Stimulated activated CD4-positive, alpha-beta T cell treated with anti-CD3 and anti-CD28 coated beads, Interleukin-4, amount 100 ng/mL, for 48 hours (primary cell): Measurements from ENCODE around the gene BATF3.

ENCODE experiments used
- DNase-seq, 2 donors: peaks; one replicate each; pipeline ENCODE4 v3.0.0-alpha.2; 2020; ENCODE audit warnings: low read depth in 2 of 2

BATF3 gene

DNA sequence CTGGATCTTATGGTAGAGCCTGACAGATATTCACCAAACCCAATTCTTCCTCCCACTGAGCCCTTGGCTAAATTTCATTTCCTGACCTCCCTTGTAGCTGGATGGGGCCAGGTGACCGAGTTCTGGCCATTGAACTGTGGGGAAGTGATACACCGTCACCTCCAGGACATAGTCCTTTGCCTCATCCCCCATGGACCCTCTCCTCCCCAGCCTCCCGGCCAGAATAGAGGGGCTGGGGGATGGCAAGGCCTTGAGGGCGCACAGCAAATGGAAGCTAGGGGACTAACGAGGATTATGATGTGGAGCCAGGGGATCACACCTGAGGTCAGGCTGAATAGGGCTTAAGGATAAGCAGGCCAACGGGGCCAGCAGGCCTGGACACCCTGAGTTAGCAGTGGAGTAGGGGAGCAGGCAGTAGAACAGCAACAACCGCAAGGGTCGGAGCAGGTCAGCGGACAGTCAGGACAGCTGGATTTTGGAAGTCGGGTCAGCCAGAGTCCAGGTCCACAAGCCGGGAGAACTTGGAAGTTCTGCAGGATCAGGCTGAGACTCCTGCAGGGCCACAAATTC is 15.0 kb downstream of the BATF3 start:
- no peak for DNase-seq

DNA sequence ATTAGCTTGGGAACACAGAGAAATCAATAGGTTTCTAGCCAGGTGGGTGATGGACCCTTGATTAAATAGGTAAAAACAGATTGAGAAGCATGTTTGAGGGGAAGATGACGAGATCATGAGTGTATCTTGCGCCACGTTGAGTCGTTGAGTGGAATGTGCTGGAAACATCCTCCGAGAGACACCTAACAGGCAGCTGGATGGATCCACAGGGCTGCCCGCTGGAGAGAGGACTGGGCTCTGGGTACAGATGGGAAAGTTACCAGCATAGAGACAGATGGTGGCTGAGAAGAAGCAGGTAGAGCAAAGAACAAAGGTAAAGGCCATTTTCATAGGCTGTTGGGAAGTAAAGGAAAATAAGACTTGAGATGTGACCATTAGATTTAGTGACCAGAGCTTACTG is 15.6 kb downstream of the BATF3 start:
- no peak for DNase-seq

DNA sequence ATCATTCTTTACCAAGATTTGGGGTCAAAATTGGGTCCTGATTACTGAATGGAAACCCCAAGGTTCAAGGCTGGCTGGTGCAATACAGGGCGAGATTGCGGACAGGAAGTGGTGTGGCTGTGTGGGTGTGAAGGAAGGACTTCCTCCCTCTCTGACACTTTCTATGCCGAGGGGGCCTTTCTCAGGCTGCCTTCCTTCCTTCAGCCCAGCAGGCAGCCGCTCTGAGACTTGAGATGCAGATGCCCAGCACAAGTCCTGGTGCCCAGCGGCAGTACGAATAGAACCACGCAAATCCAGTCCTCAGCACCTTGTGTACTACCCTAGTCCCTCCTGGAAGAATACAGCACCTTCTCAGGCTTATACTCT is 16.3 kb downstream of the BATF3 start:
- peak in 1 of 2 donors; percentile 46 for DNase-seq

DNA sequence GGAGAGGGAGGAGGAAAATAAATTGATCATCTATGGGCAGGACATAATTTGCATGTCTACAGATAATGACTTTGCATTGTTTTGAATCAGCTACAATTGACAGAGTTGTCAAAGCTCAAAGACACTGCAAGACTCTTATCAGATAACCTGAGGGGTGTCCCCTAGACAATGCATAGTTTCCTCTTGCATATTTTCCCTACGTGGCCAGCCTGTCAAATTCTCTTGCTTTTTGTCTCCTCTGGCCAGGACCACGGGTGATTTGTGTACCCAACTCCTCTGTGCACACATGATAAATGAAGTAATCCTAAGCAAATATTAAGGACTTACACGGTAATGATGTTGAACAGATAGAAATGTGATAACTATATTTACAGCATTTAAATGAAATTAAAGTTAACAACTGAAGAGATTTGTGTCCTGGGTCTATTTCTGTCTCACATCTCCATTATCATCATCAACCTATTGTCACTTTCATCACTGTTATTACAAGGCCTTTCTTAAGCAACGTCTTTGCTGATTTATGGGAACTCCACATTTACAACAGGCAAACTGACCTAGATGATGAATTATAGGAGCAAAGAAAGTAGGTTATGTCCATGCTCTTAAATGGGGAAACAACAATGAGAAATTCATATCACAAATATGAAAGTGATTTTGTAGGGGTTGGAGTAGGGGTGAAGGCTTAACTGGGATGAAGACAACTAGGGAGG is 18.8 kb downstream of the BATF3 start:
- DNase-seq = no peak

DNA sequence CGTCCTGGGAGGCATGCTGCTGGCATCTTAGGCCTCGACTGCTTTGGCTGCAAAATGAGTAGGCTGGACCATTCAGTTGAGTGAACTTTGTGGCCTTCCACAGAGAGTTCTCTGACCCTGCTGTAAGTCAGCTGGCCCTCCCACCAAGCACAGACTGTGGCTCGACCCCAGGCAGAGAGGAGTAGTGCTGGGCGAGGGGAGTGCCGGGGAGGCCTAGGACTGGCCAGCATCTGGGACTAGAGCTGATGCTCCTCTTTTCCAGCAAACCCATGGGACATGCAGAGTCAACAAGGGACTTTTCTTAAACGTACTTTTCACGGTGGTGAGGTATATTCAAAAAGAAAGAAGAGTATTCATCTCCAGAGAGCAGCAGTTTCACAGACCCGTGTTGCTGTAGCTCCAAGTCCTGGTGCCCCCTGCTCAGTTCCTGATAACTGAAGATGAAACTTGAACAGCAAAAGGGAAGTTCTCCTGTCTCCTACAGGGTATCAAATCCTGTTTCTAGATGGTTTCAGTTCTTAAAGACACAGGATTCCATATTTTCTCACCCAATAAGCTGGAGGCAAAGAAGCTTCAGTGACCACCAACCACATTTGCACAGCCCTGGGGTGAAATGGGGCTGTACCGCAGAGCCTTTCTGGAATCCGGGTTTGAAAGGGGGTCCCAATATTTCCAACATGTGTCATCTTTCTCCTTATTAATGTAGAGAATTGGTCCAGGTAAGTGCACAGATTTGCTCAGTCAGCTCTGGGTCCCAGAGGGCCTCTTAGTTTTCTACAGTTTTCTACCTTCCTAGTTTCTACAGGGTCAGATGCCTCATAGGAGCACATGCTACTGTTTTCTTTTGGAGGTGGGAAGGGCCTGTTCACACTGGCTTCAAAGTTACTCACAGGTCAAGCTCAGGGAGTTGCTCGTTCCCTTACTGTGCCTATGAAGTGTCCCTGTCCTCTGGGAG is 20.9 kb downstream of the BATF3 start:
- peak in 1 of 2 donors; percentile 41 for DNase-seq

DNA sequence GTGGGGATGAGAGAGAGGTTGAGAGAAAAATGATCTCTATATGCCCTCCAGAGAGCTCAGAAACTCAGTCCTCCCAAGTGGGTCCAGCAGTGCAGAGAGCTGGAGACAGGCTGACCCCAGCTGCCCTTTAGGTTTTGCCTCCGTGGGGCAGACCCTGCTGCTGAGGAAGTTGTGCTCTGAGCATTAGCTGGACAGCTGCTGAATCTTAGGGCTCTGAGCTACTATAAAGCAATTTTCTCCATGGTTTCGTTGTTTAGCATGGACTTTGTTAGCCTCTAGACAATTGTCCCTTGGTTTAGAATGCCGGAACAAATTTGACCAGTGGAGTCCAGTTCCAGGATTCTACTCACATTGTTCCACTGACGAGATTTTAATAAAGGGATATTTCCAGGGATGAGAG is 22.1 kb downstream of the BATF3 start:
- DNase-seq = no peak

DNA sequence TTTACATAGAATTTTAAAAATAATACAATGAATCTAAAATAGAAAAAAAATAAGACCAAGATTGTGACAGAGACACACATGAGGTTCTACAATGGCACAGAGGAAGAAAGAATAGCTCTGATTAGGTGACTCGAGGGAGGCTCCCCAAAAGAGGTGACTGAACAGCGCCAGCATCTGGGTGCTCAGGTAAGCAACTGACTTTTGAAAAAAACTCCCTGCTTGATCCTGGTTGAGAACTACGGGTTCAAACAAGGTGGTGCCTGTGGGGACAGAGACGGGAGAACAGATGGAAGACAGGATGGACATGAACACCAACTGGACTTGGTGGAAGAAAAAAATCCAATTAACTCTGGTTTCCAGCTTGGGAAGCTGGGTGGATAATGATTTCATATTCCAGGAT is 22.5 kb downstream of the BATF3 start:
- DNase-seq = no peak

DNA sequence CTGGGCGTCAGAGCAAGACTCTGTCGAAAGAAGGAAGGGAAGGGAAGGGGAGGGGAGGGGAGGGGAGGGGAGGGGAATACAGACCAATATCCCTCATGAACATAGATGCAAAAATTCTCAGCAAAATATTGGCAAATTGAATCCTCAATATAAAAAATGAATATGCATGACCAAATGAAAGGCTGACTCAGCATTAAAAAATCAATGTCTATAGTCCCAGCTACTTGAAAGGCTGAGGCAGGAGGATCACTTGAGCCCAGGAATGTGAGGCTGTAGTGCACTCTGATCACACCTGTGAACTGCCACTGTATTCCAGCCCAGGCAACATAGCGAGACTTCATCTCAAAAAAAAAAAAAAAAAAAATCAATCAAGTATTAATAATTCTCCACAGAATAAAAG is 24.0 kb downstream of the BATF3 start:
- no peak for DNase-seq

DNA sequence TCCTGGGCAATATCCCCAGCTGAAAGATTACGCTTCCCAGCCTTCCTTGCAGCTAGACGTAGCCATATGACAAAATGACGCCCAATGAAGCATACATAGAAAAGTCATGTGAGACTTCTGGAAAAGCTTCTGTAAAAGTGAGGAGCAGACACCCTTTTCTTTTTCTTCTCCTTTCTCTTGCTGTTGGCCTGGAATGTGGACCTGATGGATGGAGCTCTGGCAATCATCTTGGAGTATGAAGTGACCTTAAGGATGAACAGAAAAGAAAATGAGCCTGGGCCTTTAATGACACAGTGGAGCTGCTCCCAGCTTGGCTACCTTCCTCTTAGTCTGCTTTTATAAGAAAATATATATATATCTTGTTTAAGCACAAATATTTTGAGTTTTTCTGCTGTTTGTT is 24.8 kb downstream of the BATF3 start:
- DNase-seq = no peak

DNA sequence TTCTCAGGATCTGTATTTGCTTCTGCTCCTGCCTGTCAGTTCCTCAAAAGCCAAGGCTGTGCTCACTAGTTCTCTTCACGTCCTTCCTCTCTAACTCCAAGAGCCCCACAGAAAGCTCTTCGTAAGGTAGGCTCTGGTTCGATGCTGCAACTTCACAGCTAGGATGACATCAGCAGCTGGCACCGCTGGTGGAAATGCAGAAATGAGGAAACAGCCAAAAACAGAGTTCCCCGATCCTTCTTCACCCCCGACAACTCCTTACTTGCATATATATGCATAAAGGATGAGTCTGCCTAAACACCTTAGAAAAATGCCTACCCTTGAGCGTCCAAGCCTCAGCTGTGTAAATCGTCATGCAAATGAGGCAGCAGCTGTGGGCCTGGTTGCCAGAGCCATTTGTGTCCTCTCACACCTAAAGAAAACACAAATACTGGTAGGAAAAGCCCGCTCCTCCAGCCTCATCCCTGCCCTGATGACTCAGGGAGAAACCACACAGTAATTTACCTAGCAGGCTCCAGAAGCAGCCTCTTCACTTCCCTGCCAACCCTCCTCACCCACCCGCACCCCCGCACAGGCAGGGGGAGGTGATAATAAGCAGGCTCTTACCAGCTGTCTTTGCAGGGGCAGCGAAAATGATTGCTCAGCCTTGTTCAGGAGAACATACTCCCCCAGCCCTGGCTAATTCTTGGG is 28.2 kb downstream of the BATF3 start:
- no peak for DNase-seq

DNA sequence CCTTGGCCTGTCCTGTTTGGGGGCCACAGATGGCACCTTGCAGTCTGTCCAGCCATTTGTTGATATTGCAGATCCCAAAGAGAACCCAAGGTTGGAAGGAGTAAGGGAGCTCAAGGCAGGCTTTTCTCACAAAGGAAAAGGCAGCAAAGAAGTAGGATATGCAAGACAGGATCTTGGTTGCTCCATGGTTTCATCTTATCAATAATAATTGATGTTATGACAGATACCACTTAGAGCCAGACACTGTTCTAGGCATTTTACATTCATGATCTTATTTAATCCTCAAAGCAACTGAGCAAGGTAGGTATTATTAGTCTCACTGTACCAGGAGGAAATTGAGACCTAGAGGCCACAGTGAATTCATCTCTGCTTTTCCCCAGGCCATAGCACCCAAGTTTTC is 28.8 kb downstream of the BATF3 start:
- DNase-seq = no peak

DNA sequence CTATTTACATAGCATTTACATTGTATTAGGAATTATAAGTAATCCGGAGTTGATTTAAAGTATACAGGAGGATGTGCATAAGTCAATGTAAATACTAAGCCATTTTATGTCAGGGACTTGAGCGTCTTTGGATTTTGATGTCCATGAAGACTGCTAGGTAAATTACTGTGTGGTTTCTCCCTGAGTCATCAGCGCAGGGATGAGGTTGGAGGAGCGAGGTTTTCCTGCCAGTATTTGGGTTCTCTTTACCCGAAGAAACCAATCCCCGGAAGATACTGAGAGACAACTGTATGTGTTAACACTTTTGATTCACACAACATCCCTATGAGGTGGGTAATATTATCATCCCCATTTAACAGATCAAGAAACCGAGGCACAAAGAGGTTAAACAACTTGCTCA is 29.3 kb downstream of the BATF3 start:
- no peak for DNase-seq

DNA sequence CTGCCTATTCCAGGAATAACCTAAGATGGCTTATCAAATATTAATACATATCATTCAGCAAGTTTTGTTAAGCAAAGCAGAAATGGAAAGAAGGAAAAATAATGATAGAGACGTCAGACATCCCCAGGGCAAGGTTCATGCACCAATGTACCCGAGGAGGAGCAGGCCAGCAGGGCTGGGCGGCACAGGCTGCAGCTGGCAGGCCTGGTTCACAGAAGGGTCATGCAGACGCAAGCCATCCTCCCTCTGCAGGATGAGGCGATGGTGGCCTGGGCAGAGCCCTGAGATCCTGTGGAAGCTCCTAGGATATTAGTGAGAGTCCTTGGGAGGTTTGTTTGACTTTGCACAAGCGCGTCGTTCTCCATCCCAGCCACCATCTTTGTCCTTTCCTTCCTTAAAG is 30.0 kb downstream of the BATF3 start:
- no peak for DNase-seq

DNA sequence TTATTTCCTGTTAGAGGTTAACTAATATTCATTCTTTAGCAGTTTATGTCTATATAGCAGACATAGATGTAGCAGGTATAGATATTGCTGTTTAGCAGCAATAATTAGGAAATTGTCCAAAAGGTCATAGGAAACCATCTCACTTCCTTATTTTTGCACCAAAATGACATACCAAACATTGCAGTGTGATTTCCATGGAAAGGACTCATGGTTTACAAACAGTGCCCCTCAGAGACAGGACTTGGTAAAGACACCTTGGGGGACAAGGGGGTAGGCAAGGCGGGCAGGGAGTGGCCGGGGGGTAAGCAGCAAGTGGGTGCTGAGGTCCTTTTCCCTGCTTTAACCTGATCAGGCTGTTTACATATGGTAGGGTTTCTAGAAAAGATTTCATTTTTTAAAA is 30.5 kb downstream of the BATF3 start:
- no peak for DNase-seq

DNA sequence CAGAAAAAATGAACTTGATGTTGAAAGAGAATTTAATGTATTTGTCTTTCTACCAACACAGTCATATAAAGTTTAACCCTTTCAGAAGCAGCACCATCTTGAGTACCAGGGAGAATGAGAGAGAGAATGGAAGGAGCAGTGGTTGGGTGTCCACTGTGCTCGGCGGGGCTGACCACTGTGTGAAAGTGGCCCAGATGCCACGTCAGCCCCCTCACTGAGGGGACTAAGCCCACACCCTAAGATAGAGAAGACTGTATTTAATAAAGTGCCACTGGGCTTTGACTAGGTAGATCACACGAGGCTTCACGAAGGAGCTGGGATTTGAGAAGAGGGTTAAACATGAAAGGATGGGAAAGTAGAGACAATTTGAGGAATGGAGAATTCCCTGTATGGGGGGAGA is 31.2 kb downstream of the BATF3 start:
- no peak for DNase-seq

DNA sequence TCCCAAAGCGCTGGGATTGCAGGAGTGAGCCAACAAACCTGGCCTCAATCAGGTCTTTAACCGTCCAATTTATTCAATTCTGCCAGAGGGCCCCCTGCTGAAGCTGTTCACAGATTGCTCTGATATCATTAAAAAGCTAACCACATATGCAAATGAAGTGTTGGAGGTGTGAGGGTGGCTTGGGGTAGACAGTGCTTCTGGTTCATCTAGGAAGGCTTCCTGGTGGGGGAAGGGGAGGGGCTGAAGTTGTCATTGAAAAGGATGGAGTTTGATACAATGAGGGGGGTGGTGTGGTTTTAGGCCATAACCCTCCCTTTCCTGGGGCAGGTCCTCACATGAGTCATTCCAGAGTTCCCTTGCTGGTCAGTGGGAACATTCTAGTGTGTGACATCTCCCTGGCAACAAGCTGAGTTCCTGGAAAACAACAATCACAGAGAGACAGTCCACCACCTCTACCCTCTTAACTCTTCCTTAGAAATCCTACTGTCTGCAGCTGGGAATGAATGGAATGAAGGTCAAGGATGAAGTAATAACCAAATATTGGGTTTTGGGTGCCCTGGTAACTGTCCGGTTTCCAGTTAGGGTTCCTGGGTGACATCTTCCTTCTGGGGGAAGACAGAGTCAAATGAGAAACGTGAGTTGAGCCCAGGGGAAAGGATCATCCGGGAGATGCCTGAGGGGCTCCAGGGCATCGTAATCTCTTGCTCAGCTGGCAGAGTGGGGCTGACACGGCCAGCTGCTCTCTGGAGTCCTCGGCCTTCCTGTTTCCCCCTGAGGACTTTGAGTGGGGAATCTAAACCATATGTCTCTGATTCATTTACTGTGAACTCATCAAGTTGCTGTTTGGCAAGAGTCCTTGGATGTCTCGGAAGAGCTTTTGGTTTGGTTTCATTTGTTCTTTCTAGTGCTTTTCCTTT is 32.2 kb downstream of the BATF3 start:
- DNase-seq = no peak

DNA sequence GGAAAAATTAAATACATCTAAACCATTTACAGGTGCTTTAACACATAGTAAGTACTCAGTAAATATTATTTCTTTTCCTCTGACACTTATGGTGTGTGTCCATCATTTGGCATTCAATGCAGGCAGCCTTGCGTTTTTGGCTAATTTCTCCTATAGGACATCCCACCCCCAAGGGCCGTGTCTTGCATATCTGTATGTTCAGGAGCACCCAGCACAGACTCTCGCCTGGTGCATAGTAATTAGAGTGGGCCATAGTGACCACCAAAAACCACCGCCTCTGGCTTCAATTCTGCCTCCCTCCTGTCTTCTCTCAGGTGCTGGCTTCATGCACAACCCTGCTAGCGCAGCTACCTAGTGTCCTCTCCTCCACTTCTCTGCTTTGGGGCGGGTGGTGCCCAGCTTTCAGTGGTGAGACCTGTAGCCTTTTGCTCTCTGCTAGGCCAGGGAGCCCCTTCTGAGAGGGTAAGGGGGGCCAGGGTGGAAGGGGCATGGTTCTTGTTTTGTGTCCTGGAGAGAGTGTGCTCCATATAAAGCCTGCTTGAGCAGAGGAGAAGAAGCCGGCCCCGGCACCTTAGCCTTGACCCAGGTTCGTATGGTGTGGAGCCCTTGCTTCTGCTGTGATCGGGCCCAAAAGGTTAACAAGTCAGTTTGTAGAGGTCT is 33.4 kb downstream of the BATF3 start:
- no peak for DNase-seq

DNA sequence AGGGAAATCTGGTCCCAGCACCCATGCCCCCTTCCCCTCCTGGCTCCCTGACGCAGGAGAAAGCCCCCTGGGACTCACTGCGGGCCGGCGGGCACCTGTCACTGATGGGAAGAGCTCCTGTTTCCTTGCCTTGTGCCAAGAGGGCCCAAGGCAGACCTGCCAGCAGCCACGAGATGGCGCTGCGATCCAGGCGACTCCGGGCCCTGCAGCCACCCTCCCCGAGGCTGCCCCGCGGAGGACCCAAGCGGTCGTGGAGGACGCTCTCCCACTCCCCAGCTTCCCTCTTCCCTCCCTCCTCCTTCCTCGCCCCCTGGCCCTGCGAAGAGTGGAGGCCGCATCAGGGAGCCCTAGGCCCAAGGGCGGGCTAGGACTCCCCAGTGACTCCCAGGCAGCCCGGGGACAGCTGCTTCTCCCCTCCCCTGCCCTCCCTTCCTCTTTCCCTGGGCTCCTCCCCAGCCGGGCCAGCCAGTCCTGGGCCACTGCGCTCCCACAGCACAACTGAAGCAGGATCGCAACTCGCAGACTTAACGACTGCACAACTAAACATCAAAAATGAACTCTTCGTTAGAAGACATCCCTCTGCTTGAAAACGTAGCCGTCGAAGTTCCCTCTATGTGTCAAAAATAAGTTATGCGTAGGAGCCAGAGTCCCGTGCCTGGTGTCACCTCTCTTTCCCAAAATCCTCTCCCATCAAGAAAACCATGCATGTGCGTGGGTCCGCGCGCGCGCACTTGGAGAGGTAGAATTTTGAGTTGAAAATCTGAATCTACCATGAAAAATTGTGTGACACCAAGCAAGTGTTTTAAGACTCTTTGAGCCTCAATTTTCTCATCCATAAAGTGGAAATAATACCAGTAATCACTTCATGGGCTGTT is 34.2 kb downstream of the BATF3 start:
- peak; percentile 80 for DNase-seq

DNA sequence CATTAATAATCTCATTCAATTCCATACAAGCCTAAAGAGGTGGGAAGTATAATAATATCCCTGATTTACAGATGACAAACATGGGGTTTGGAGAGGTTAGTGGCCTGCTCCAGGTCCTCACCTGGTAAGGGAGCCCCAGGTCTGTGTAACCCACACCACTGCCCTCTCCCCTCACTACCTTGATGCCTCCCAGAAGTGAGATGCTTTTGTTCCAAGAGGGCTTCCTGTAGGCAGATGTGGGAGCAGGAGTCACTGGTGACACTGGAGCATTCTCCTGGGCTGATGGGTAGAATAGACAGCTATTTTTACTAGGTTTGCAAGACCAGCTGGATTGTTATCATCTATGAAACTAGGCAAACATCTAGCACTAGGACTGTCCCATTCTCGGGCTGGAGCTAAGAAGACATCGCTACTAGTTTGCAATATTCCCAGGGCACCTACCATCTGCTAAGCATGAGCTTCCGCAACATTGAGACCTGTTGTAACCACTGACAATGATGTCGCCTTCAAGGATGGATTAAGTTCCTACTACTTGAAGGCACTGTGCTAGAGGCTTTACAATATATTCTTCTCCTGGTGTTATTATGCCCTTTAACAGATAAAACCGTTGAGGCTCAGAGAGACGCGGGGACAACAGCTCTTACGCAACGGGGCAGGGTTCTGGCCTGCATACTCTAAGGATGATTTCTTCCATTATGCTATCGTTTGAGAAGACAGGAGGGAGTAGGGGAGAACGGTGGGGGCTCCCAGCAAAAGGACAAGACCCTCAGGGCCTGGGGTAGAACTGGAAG is 35.0 kb downstream of the BATF3 start:
- DNase-seq = no peak
